BLaER1 treated with 17β-estradiol and CSF1 and Interleukin-3, amounts not matched to agents 10 nM and 100 nM (cell line): Measurements from ENCODE around the gene HMG20A.

Source experiments
- H3K27ac ChIP-seq, 11 experiments: shearing (Covaris generic); formaldehyde crosslinking; 2 replicates each; pipeline ENCODE4 v1.8.1; 2022
- H3K27me3 ChIP-seq, 11 experiments: shearing (Covaris generic); formaldehyde crosslinking; 2 replicates each; pipeline ENCODE4 v1.8.1; 2022
- H3K36me3 ChIP-seq, 11 experiments: shearing (Covaris generic); formaldehyde crosslinking; 2 replicates each; pipeline ENCODE4 v1.8.1; 2022
- H3K4me1 ChIP-seq, 10 experiments: shearing (Covaris generic); formaldehyde crosslinking; 2 replicates each; pipeline ENCODE4 v1.8.1; 2022
- H3K4me2 ChIP-seq, 11 experiments: shearing (Covaris generic); formaldehyde crosslinking; 2 replicates each; pipeline ENCODE4 v1.8.1; 2022
- H3K4me3 ChIP-seq, 10 experiments: shearing (Covaris generic); formaldehyde crosslinking; 2 replicates each; pipeline ENCODE4 v1.8.1; 2022
- H3K9ac ChIP-seq, 11 experiments: shearing (Covaris generic); formaldehyde crosslinking; 2 replicates each; pipeline ENCODE4 v1.8.1; 2022
- H3K9me3 ChIP-seq, 11 experiments: shearing (Covaris generic); formaldehyde crosslinking; replicated peaks in 1 of 11; 2 replicates each; pipeline ENCODE4 v1.8.1; 2022
- H4K20me1 ChIP-seq, 11 experiments: shearing (Covaris generic); formaldehyde crosslinking; 2 replicates each; pipeline ENCODE4 v1.8.1; 2022
- Cebpa-rat ChIP-seq, 11 experiments: shearing (Covaris generic); IDR thresholded peaks; 2 replicates each; pipeline ENCODE4 v1.8.1; 2022

Gene HMG20A

GRCh38 chr15:77532067-77532710 is 111.5 kb downstream of the HMG20A start:
- Histone ChIP-seq H3K27me3 (no peaks in the 10 kb centered on the region), H3K4me2 (no peak overlapping the region), H4K20me1 (no peaks in the 10 kb centered on the region; a peak in 3 of 22 replicates), H3K36me3 (no peaks in the 10 kb centered on the region), H3K27ac (no peak overlapping the region), H3K9ac (no peak overlapping the region), H3K9me3 (no peaks in the 10 kb centered on the region), H3K4me3 (no peak overlapping the region), H3K4me1 (peaks cover 14 to 34% (median 30%) of the 10 kb centered on the region in 10 experiments)
- TF ChIP-seq Cebpa-rat (IDR thresholded peaks at IDR 0.05): no peak

GRCh38 chr15:77532846-77533245 is 112.2 kb downstream of the HMG20A start:
- no peaks in the 10 kb centered on the region; a peak in 2 of 22 replicates for H4K20me1 ChIP-seq
- no peak overlapping the region for H3K4me3 ChIP-seq
- peaks cover 12 to 34% (median 30%) of the 10 kb centered on the region in 10 experiments for H3K4me1 ChIP-seq
- H3K9ac ChIP-seq: no peak overlapping the region
- no peak overlapping the region for H3K27ac ChIP-seq
- H3K9me3 ChIP-seq: no peaks in the 10 kb centered on the region
- no peaks in the 10 kb centered on the region for H3K36me3 ChIP-seq
- TF ChIP-seq Cebpa-rat (IDR thresholded peaks at IDR 0.05): no peak
- H3K27me3 ChIP-seq: no peaks in the 10 kb centered on the region
- no peak overlapping the region for H3K4me2 ChIP-seq

- H3K4me2 ChIP-seq: peak overlapping the region in 1 of 11 experiments; percentile 26; a peak in 1 of 22 replicates
- H3K9me3 ChIP-seq: no peaks in the 10 kb centered on the region
- no peak overlapping the region for H3K27ac ChIP-seq
- no peak for TF ChIP-seq Cebpa-rat (IDR thresholded peaks at IDR 0.05)
- H3K36me3 ChIP-seq: no peaks in the 10 kb centered on the region
- H3K4me3 ChIP-seq: no peak overlapping the region
- H3K9ac ChIP-seq: no peak overlapping the region
- H3K4me1 ChIP-seq: peaks cover 5 to 32% (median 28%) of the 10 kb centered on the region in 10 experiments; a peak in 18 of 20 replicates
- H3K27me3 ChIP-seq: no peaks in the 10 kb centered on the region
- H4K20me1 ChIP-seq: no peaks in the 10 kb centered on the region
Measured at GRCh38 chr15:77533578-77534430, 113.1 kb downstream of the HMG20A start.
